Natural killer cell (primary cell): ENCODE results near the gene GPER1. TPM values are rescaled to one million over a fixed set of nuclear protein-coding genes. Genes with fewer than 3 reads are reported as not detected.
A peak's percentile ranks its signal among the peaks of the same experiment; 100 is the strongest.

Experiments used
- ATAC-seq, 3 donors: fragments of 150-1000 bp in 2 of 3; fragments of 200-7000 bp in 1 of 3; cut with Tn5 transposase; 1 replicate in 1 of 3; 2 replicates in 2 of 3; pipeline ENCODE4 v1.10.0; 2021; ENCODE audit warnings: mild to moderate bottlenecking in 2 of 3, moderate library complexity in 2 of 3
- DNase-seq, 2 donors: peaks; one replicate each; pipeline versions ENCODE4 v3.0.0 to v3.0.0-alpha.2; 2013 to 2021; ENCODE audit warnings: mixed read lengths in 1 of 2
- H3K27ac ChIP-seq: one replicate; pipeline ENCODE4 v1.5.1; 2013; ENCODE audit warnings: mild to moderate bottlenecking, low read length
- H3K27me3 ChIP-seq: one replicate; pipeline ENCODE4 v1.6.1; 2013; ENCODE audit warnings: low read length; ENCODE audit not compliant: control insufficient read depth, insufficient read depth
- H3K36me3 ChIP-seq: one replicate; pipeline ENCODE4 v1.6.1; 2013; ENCODE audit warnings: low read length; ENCODE audit not compliant: control insufficient read depth, insufficient read depth
- H3K4me1 ChIP-seq: one replicate; pipeline ENCODE4 v1.6.1; 2013; ENCODE audit warnings: low read length; ENCODE audit not compliant: control insufficient read depth, insufficient read depth
- H3K4me3 ChIP-seq: one replicate; pipeline ENCODE4 v1.5.1; 2013; ENCODE audit warnings: low read length
- H3K9me3 ChIP-seq: one replicate; pipeline ENCODE4 v1.6.1; 2013; ENCODE audit warnings: low read length; ENCODE audit not compliant: control insufficient read depth, insufficient read depth
- H3K27ac Mint-ChIP-seq, 2 donors: one replicate each; pipeline ENCODE4 v1.8.0; 2022; ENCODE audit warnings: mild to moderate bottlenecking in 2 of 2, mixed read lengths in 2 of 2, moderate library complexity in 1 of 2
- H3K27me3 Mint-ChIP-seq, 2 donors: one replicate each; pipeline ENCODE4 v1.8.0; 2022; ENCODE audit warnings: low read depth in 2 of 2, mixed read lengths in 2 of 2
- H3K36me3 Mint-ChIP-seq: one replicate; pipeline ENCODE4 v1.8.0; 2022; ENCODE audit warnings: mixed read lengths
- H3K4me1 Mint-ChIP-seq, 2 donors: one replicate each; pipeline ENCODE4 v1.8.0; 2022; ENCODE audit warnings: mixed read lengths in 2 of 2
- H3K4me3 Mint-ChIP-seq: one replicate; pipeline ENCODE4 v1.8.0; 2022; ENCODE audit warnings: mild to moderate bottlenecking, moderate library complexity, mixed read lengths
- H3K9me3 Mint-ChIP-seq, 2 donors: one replicate each; pipeline ENCODE4 v1.8.0; 2022; ENCODE audit warnings: mixed read lengths in 2 of 2
- WGBS: methylation state at CpG from one replicate; pipeline ENCODE4 v1.1.7; 2013; ENCODE audit warnings: missing lambda C conversion rate; ENCODE audit not compliant: insufficient coverage; 5-methylcytosine and 5-hydroxymethylcytosine counted together
- intact Hi-C: fragments of 100-400 bp; cut with micrococcal nuclease; formaldehyde crosslinking; loops from one replicate; pipeline ENCODE4 v1.14.2; 2022
- total RNA-seq, 4 donors: library from RNA; stranded (reverse); fragments of 120-200 nt in 1 of 4; gene quantifications; one replicate each; pipeline versions ENCODE4 v1.2.3 to v1.2.4, GENCODE V29; 2013 to 2022
- TF ChIP-seq, protein P1 (sequence below): fragments of 200-600 bp; IDR thresholded peaks from one replicate; pipeline ENCODE4 v1.8.0; 2022; ENCODE audit warnings: antibody characterized with exemption

GPER1 gene
- total RNA-seq, 3 donors from 2014 or later (not counting 1 experiment from before 2014, with no cell fraction given) = 0.25 to 0.26 TPM; not detected in 1

GRCh38 chr7:1112625-1113547 is 25.0 kb downstream of the GPER1 start:
- TF ChIP-seq, protein P1, sequence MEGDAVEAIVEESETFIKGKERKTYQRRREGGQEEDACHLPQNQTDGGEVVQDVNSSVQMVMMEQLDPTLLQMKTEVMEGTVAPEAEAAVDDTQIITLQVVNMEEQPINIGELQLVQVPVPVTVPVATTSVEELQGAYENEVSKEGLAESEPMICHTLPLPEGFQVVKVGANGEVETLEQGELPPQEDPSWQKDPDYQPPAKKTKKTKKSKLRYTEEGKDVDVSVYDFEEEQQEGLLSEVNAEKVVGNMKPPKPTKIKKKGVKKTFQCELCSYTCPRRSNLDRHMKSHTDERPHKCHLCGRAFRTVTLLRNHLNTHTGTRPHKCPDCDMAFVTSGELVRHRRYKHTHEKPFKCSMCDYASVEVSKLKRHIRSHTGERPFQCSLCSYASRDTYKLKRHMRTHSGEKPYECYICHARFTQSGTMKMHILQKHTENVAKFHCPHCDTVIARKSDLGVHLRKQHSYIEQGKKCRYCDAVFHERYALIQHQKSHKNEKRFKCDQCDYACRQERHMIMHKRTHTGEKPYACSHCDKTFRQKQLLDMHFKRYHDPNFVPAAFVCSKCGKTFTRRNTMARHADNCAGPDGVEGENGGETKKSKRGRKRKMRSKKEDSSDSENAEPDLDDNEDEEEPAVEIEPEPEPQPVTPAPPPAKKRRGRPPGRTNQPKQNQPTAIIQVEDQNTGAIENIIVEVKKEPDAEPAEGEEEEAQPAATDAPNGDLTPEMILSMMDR = no peak
- WGBS = 95% methylated on average over 43 of the region's 43 CpGs

DNA sequence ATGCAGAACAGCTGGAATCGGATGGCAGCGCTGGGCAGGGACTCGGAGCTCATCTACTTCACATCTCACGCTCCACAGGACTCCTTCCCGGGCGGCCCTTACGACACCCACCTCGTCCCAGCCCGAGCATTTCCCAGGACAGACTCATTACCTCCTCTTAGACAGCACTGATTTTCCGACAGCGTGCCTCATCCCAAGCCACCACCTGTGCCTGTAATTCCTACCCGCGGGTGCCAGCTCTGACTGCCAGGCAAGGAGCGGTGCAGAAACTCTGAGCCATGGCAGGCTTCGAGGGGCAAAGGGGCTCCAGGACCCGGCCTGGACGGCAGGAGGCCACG is 25.6 kb downstream of the GPER1 start:
- Histone ChIP-seq H3K27ac (no peak overlapping the region), H3K4me1 (no peaks in the 10 kb centered on the region), H3K27me3 (no peaks in the 10 kb centered on the region), H3K9me3 (no peaks in the 10 kb centered on the region), H3K4me3 (no peak overlapping the region), H3K36me3 (no peaks in the 10 kb centered on the region)
- DNase-seq = no peak
- no peaks in the 10 kb centered on the region for H3K36me3 Mint-ChIP-seq
- peak in 1 of 3 donors; percentile 21 for ATAC-seq
- WGBS = 93% methylated on average over 18 of the region's 18 CpGs
- no peak overlapping the region for H3K27ac Mint-ChIP-seq
- H3K4me1 Mint-ChIP-seq = peaks cover 3 to 8% of the 10 kb centered on the region in 2 donors
- TF ChIP-seq, protein P1 = no peak
- H3K4me3 Mint-ChIP-seq = no peak overlapping the region
- intact Hi-C loops = no loop called here
- no peaks in the 10 kb centered on the region for H3K9me3 Mint-ChIP-seq
- H3K27me3 Mint-ChIP-seq = no peaks in the 10 kb centered on the region

More at GRCh38 chr7:1112625-1113547, 25.0 kb downstream of the GPER1 start:
- intact Hi-C loops = no loop called here
- H3K27me3 Mint-ChIP-seq = no peaks in the 10 kb centered on the region
- Histone ChIP-seq H3K27ac (no peak overlapping the region), H3K27me3 (no peaks in the 10 kb centered on the region), H3K36me3 (no peaks in the 10 kb centered on the region), H3K9me3 (no peaks in the 10 kb centered on the region), H3K4me1 (no peaks in the 10 kb centered on the region), H3K4me3 (no peak overlapping the region)
- DNase-seq (no peak), ATAC-seq (no peak)
- H3K4me1 Mint-ChIP-seq = peaks cover 3 to 5% of the 10 kb centered on the region in 2 donors
- no peak overlapping the region for H3K4me3 Mint-ChIP-seq
- H3K36me3 Mint-ChIP-seq = no peaks in the 10 kb centered on the region
- H3K9me3 Mint-ChIP-seq = no peaks in the 10 kb centered on the region
- no peak overlapping the region for H3K27ac Mint-ChIP-seq

DNA sequence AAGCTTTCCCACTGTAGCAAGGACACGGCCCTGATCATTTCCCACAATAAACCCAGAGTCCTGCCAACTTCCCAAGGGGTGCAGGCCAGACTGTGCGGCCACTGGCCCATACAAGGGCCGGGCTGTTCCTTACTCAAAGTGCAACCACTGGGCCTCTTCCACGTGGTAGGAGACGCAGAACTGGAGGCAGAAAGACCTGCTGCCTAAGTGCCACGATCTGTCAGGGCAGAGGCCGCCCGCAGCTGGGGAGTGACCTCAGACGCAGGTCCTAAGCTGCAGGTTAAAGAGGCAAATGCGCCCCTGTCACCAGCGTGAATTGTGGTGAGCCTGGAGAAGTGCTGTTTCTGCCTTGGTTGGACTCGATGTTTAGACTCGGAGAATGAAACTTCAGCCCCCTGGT is 26.2 kb downstream of the GPER1 start:
- Mint-ChIP-seq H3K27ac (no peak overlapping the region), H3K4me1 (peaks cover 3 to 8% of the 10 kb centered on the region in 2 donors), H3K36me3 (no peaks in the 10 kb centered on the region), H3K9me3 (no peaks in the 10 kb centered on the region), H3K27me3 (no peaks in the 10 kb centered on the region), H3K4me3 (no peak overlapping the region)
- Histone ChIP-seq H3K4me1 (no peaks in the 10 kb centered on the region), H3K27ac (no peak overlapping the region), H3K9me3 (no peaks in the 10 kb centered on the region), H3K27me3 (no peaks in the 10 kb centered on the region), H3K4me3 (no peak overlapping the region), H3K36me3 (no peaks in the 10 kb centered on the region)
- DNase-seq (no peak), ATAC-seq (no peak)
- 91% methylated on average over 13 of the region's 13 CpGs for WGBS
- intact Hi-C loops = no loop called here
- TF ChIP-seq, protein P1 = no peak
